Measurements from ENCODE around the gene KIF27. TPM values are rescaled to one million over a fixed set of nuclear protein-coding genes. Genes with fewer than 3 reads are reported as not detected.
A peak's percentile ranks its signal among the peaks of the same experiment; 100 is the strongest.
"Not testable (repeated sequence)": the region's sequence is repeated elsewhere in the genome, so short reads cannot be mapped to it uniquely, and the experiment has no call there.

The KIF27 gene
- total RNA-seq, 1 experiment from 2014 or later = 1.2 TPM

GRCh38 chr9:83940590-83941303, 19.5 kb upstream of the KIF27 start:
- no peak for DNase-seq (ENCODE audit: low read depth in 1 of 2, low spot score in 2 of 2)
- no peaks in the 10 kb centered on the region for H3K9me3 ChIP-seq (replicated peaks)
- H3K4me3 ChIP-seq = no peak overlapping the region
- no peak overlapping the region for H3K27ac ChIP-seq
- peaks cover 2% of the 10 kb centered on the region for H3K4me1 ChIP-seq (replicated peaks)
- peaks cover 29% of the 10 kb centered on the region for H3K36me3 ChIP-seq
- no peaks in the 10 kb centered on the region for H3K27me3 ChIP-seq (replicated peaks)

- peak in 1 of 2 experiments; percentile 51 for DNase-seq (ENCODE audit: low read depth in 1 of 2, low spot score in 2 of 2)
- H3K36me3 ChIP-seq = peaks cover 23% of the 10 kb centered on the region
Observed at GRCh38 chr9:83937861-83938455, 16.7 kb upstream of the KIF27 start.

GRCh38 chr9:83936523-83936922, 15.3 kb upstream of the KIF27 start:
- H3K27ac ChIP-seq = no peak overlapping the region
- H3K9me3 ChIP-seq (replicated peaks) = no peaks in the 10 kb centered on the region
- peaks cover 14% of the 10 kb centered on the region for H3K36me3 ChIP-seq
- H3K4me3 ChIP-seq = no peak overlapping the region
- H3K27me3 ChIP-seq (replicated peaks) = no peaks in the 10 kb centered on the region
- peaks cover 14% of the 10 kb centered on the region for H3K4me1 ChIP-seq (replicated peaks)
- no peak for DNase-seq (ENCODE audit: low read depth in 1 of 2, low spot score in 2 of 2)

More at GRCh38 chr9:83937861-83938455, 16.7 kb upstream of the KIF27 start:
- Histone ChIP-seq H3K9me3 (replicated peaks) (no peaks in the 10 kb centered on the region), H3K27me3 (replicated peaks) (no peaks in the 10 kb centered on the region), H3K4me3 (no peak overlapping the region), H3K27ac (no peak overlapping the region), H3K4me1 (replicated peaks) (peaks cover 14% of the 10 kb centered on the region)

- peak in 1 of 2 experiments; percentile 51 for DNase-seq (ENCODE audit: low read depth in 1 of 2, low spot score in 2 of 2)
- Histone ChIP-seq H3K27ac (no peak overlapping the region), H3K36me3 (peaks cover 10% of the 10 kb centered on the region), H3K4me3 (no peak overlapping the region), H3K9me3 (replicated peaks) (no peaks in the 10 kb centered on the region), H3K4me1 (replicated peaks) (peaks cover 14% of the 10 kb centered on the region), H3K27me3 (replicated peaks) (no peaks in the 10 kb centered on the region)
Observed at GRCh38 chr9:83935276-83935935, 14.2 kb upstream of the KIF27 start.

- H3K36me3 ChIP-seq = peaks cover 9% of the 10 kb centered on the region; the same call in 1 of the 2 replicates
- no peaks in the 10 kb centered on the region for H3K27me3 ChIP-seq (replicated peaks)
- DNase-seq (ENCODE audit: low read depth in 1 of 2, low spot score in 2 of 2) = no peak
- H3K27ac ChIP-seq = no peak overlapping the region
- H3K9me3 ChIP-seq (replicated peaks) = no peaks in the 10 kb centered on the region
- no peak overlapping the region for H3K4me3 ChIP-seq
- H3K4me1 ChIP-seq (replicated peaks) = peaks cover 14% of the 10 kb centered on the region
Observed at GRCh38 chr9:83934569-83935275, 13.5 kb upstream of the KIF27 start.

- H3K27ac ChIP-seq = no peak overlapping the region
- no peaks in the 10 kb centered on the region for H3K27me3 ChIP-seq (replicated peaks)
- H3K9me3 ChIP-seq (replicated peaks) = no peaks in the 10 kb centered on the region
- peaks cover 2% of the 10 kb centered on the region; the same call in 1 of the 2 replicates for H3K36me3 ChIP-seq
- no peak overlapping the region for H3K4me3 ChIP-seq
- H3K4me1 ChIP-seq (replicated peaks) = peaks cover 14% of the 10 kb centered on the region
- no peak for DNase-seq (ENCODE audit: low read depth in 1 of 2, low spot score in 2 of 2)
Observed at GRCh38 chr9:83933790-83934189, 12.6 kb upstream of the KIF27 start.

- DNase-seq (ENCODE audit: low read depth in 1 of 2, low spot score in 2 of 2) = no peak
- Histone ChIP-seq H3K27ac (no peak overlapping the region), H3K4me3 (no peak overlapping the region), H3K4me1 (replicated peaks) (peaks cover 14% of the 10 kb centered on the region), H3K9me3 (replicated peaks) (no peaks in the 10 kb centered on the region), H3K36me3 (no peaks in the 10 kb centered on the region), H3K27me3 (replicated peaks) (no peaks in the 10 kb centered on the region)
Observed at GRCh38 chr9:83932851-83933250, 11.6 kb upstream of the KIF27 start.

GRCh38 chr9:83932011-83932410, 10.8 kb upstream of the KIF27 start:
- no peaks in the 10 kb centered on the region for H3K36me3 ChIP-seq
- no peak overlapping the region for H3K27ac ChIP-seq
- H3K4me1 ChIP-seq (replicated peaks) = peaks cover 14% of the 10 kb centered on the region
- DNase-seq (ENCODE audit: low read depth in 1 of 2, low spot score in 2 of 2) = no peak
- H3K27me3 ChIP-seq (replicated peaks) = no peaks in the 10 kb centered on the region
- no peak overlapping the region for H3K4me3 ChIP-seq
- H3K9me3 ChIP-seq (replicated peaks) = no peaks in the 10 kb centered on the region

- no peaks in the 10 kb centered on the region for H3K27me3 ChIP-seq (replicated peaks)
- peaks cover 13% of the 10 kb centered on the region for H3K4me1 ChIP-seq (replicated peaks)
- no peak for DNase-seq (ENCODE audit: low read depth in 1 of 2, low spot score in 2 of 2)
- no peaks in the 10 kb centered on the region for H3K9me3 ChIP-seq (replicated peaks)
- H3K4me3 ChIP-seq = no peak overlapping the region
- no peak overlapping the region for H3K27ac ChIP-seq
- no peaks in the 10 kb centered on the region for H3K36me3 ChIP-seq
Observed at GRCh38 chr9:83930881-83931280, 9.6 kb upstream of the KIF27 start.

GRCh38 chr9:83927591-83927990, 6.4 kb upstream of the KIF27 start:
- H3K9me3 ChIP-seq (replicated peaks) = no peaks in the 10 kb centered on the region
- no peaks in the 10 kb centered on the region for H3K4me1 ChIP-seq (replicated peaks)
- no peaks in the 10 kb centered on the region for H3K36me3 ChIP-seq
- H3K27me3 ChIP-seq (replicated peaks) = no peaks in the 10 kb centered on the region
- no peak overlapping the region for H3K4me3 ChIP-seq
- H3K27ac ChIP-seq = no peak overlapping the region
- no peak for DNase-seq (ENCODE audit: low read depth in 1 of 2, low spot score in 2 of 2)

- DNase-seq (ENCODE audit: low read depth in 1 of 2, low spot score in 2 of 2) = peak in 1 of 2 experiments; percentile 52
- Histone ChIP-seq H3K27me3 (replicated peaks) (no peaks in the 10 kb centered on the region), H3K27ac (peak overlapping the region; percentile 85), H3K4me1 (replicated peaks) (peaks cover 9% of the 10 kb centered on the region; the same call in 1 of the 2 replicates), H3K36me3 (no peaks in the 10 kb centered on the region), H3K4me3 (peak overlapping the region; percentile 63), H3K9me3 (replicated peaks) (no peaks in the 10 kb centered on the region)
Observed at GRCh38 chr9:83920469-83920926, 734 bp downstream of the KIF27 start.

GRCh38 chr9:83919111-83919510, 2.1 kb downstream of the KIF27 start:
- no peaks in the 10 kb centered on the region for H3K36me3 ChIP-seq
- no peak for DNase-seq (ENCODE audit: low read depth in 1 of 2, low spot score in 2 of 2)
- no peaks in the 10 kb centered on the region for H3K27me3 ChIP-seq (replicated peaks)
- H3K9me3 ChIP-seq (replicated peaks) = no peaks in the 10 kb centered on the region
- H3K27ac ChIP-seq = no peak overlapping the region
- H3K4me3 ChIP-seq = no peak overlapping the region
- H3K4me1 ChIP-seq (replicated peaks) = peaks cover 9% of the 10 kb centered on the region; the same call in 1 of the 2 replicates

GRCh38 chr9:83912194-83912593, 9.0 kb downstream of the KIF27 start:
- not testable (repeated sequence) for H3K4me1 ChIP-seq (replicated peaks); H3K27me3 ChIP-seq (replicated peaks); H3K9me3 ChIP-seq (replicated peaks); H3K4me3 ChIP-seq; H3K27ac ChIP-seq; H3K36me3 ChIP-seq
- DNase-seq (ENCODE audit: low read depth in 1 of 2, low spot score in 2 of 2) = peak in 1 of 2 experiments; percentile 4

Data from SJSA1 (cell line).